ENCODE data around the gene ATP5ME. TPM values are rescaled to one million over a fixed set of nuclear protein-coding genes. Genes with fewer than 3 reads are reported as not detected.

Gene ATP5ME
- total and polyA plus RNA-seq, 2 of the 13 experiments (the other 11 are each of a cell fraction or from before 2014, with no cell fraction given) = 305 to 753 TPM

GRCh38 chr4:683982-684622, 10.0 kb upstream of the ATP5ME start (continued):
- TF ChIP-seq PRDM15 (CRISPR knock-in tag; IDR thresholded peaks at IDR 0.05) = no peak
- no peak for TF ChIP-seq TCF7 (IDR thresholded peaks at IDR 0.05; ENCODE audit: low read depth)
- peak; percentile 21; the same call in 1 of the 2 replicates for TF ChIP-seq HDAC2 (CRISPR knock-in tag; IDR thresholded peaks at IDR 0.05)
- TF ChIP-seq ZSCAN20 (CRISPR knock-in tag; IDR thresholded peaks at IDR 0.05; ENCODE audit: borderline replicate concordance) = no peak
- TF ChIP-seq BORCS8-MEF2B (CRISPR knock-in tag; IDR thresholded peaks at IDR 0.05) = 0 out of 2 replicates have a peak, but pooled peaks have one; percentile 11
- TF ChIP-seq TRIM22 (IDR thresholded peaks at IDR 0.05) = no peak
- no peak for TF ChIP-seq ZNF24 (IDR thresholded peaks at IDR 0.05)
- TF ChIP-seq ZNF383 (CRISPR knock-in tag; IDR thresholded peaks at IDR 0.05; ENCODE audit: borderline replicate concordance) = no peak
- TF ChIP-seq KIAA2018 (CRISPR knock-in tag; IDR thresholded peaks at IDR 0.05; ENCODE audit: borderline replicate concordance) = no peak
- TF ChIP-seq SMARCC2 (IDR thresholded peaks at IDR 0.05) = no peak
- TF ChIP-seq ZNF264 (CRISPR knock-in tag; IDR thresholded peaks at IDR 0.05) = no peak
- TF ChIP-seq PREB (CRISPR knock-in tag; IDR thresholded peaks at IDR 0.05) = no peak

All from HepG2 (cell line).